Esophagus muscularis mucosa (tissue), 4 donors: ENCODE measurements around the gene CAD.

Experiments used
- CTCF ChIP-seq, 3 experiments: fragments of 200-600 bp in 2 of 3; fragments of 450-650 bp in 1 of 3; sonication (generic) in 2 of 3; IDR thresholded peaks; one replicate each; pipeline ENCODE4 v1.5.1; 2017 to 2019; ENCODE audit warnings: antibody characterized with exemption in 3 of 3, mild to moderate bottlenecking in 2 of 3, moderate library complexity in 1 of 3
- EP300 ChIP-seq: sonication (generic); formaldehyde crosslinking; IDR thresholded peaks from one replicate; pipeline ENCODE4 v1.6.1; 2017; ENCODE audit warnings: antibody characterized with exemption
- POLR2A ChIP-seq: fragments of 450-650 bp; IDR thresholded peaks from one replicate; pipeline ENCODE4 v1.6.1; 2017; ENCODE audit warnings: antibody characterized with exemption, moderate library complexity, mild to moderate bottlenecking, low read depth
- POLR2AphosphoS5 ChIP-seq, 2 donors: sonication (generic); formaldehyde crosslinking; IDR thresholded peaks; one replicate each; pipeline ENCODE4 v1.6.1; 2017; ENCODE audit warnings: antibody characterized with exemption in 2 of 2

GRCh38 chr2:27198627-27199026 is 18.5 kb upstream of the CAD start:
- no peak for TF ChIP-seq CTCF (IDR thresholded peaks at IDR 0.05)
- TF ChIP-seq POLR2AphosphoS5 (IDR thresholded peaks at IDR 0.05) = no peak
- TF ChIP-seq POLR2A = no peak
- no peak for TF ChIP-seq EP300
